RWPE2 (cell line): Measurements from ENCODE around the gene ATP6AP2.

Source experiments
- ATAC-seq: fragments of 200-7000 bp; cut with Tn5 transposase; 3 replicates; pipeline ENCODE4 v1.9.1; 2021; ENCODE audit warnings: low read depth
- DNase-seq: peaks from one replicate; pipeline ENCODE4 v3.0.0-alpha.2; 2020; ENCODE audit warnings: low spot score
- H3K27ac ChIP-seq: fragments of 450-650 bp; 2 replicates; pipeline ENCODE4 v1.5.1; 2017; ENCODE audit warnings: mild to moderate bottlenecking; ENCODE audit not compliant: poor library complexity, severe bottlenecking
- H3K27me3 ChIP-seq: fragments of 250-450 bp; sonication (Bioruptor Pico); 2 replicates; pipeline ENCODE4 v1.5.1; 2021; ENCODE audit warnings: mild to moderate bottlenecking, moderate library complexity; ENCODE audit not compliant: insufficient read depth, poor library complexity, severe bottlenecking
- H3K36me3 ChIP-seq: fragments of 250-450 bp; sonication (Bioruptor Pico); 2 replicates; pipeline ENCODE4 v1.5.1; 2020; ENCODE audit warnings: low read depth, mild to moderate bottlenecking, moderate library complexity
- H3K4me1 ChIP-seq: fragments of 250-450 bp; sonication (Bioruptor Pico); 2 replicates; pipeline ENCODE4 v1.5.1; 2021; ENCODE audit warnings: mild to moderate bottlenecking, moderate library complexity; ENCODE audit not compliant: insufficient read depth, poor library complexity, severe bottlenecking
- H3K4me3 ChIP-seq: fragments of 250-450 bp; sonication (Bioruptor Pico); 2 replicates; pipeline ENCODE4 v1.5.1; 2021; ENCODE audit warnings: mild to moderate bottlenecking, moderate library complexity; ENCODE audit not compliant: severe bottlenecking
- H3K9me3 ChIP-seq: fragments of 250-450 bp; sonication (Bioruptor Pico); 2 replicates; pipeline ENCODE4 v1.5.1; 2021; ENCODE audit warnings: mild to moderate bottlenecking, moderate library complexity; ENCODE audit not compliant: severe bottlenecking
- TF ChIP-seq, protein P1 (sequence below): fragments of 450-650 bp; IDR thresholded peaks from one replicate; pipeline ENCODE4 v1.5.1; 2017; ENCODE audit warnings: mild to moderate bottlenecking, moderate library complexity; ENCODE audit not compliant: poor library complexity, severe bottlenecking

ATP6AP2 gene

GRCh38 chrX:40580537-40581335, at the start of gene ATP6AP2:
TSS of gene ATP6AP2 (plus strand) at chrX:40580970. CDS start at chrX:40581066, 96 bp downstream.
- ATAC-seq (peak; percentile 98), DNase-seq (peak; percentile 87)
- Histone ChIP-seq H3K36me3 (no peaks in the 10 kb centered on the region), H3K27me3 (no peaks in the 10 kb centered on the region), H3K4me1 (no peaks in the 10 kb centered on the region), H3K27ac (peak within 1 kb of the TSS; percentile 45), H3K9me3 (no peaks in the 10 kb centered on the region), H3K4me3 (peak within 1 kb of the TSS; percentile 82)
- TF ChIP-seq, protein P1, sequence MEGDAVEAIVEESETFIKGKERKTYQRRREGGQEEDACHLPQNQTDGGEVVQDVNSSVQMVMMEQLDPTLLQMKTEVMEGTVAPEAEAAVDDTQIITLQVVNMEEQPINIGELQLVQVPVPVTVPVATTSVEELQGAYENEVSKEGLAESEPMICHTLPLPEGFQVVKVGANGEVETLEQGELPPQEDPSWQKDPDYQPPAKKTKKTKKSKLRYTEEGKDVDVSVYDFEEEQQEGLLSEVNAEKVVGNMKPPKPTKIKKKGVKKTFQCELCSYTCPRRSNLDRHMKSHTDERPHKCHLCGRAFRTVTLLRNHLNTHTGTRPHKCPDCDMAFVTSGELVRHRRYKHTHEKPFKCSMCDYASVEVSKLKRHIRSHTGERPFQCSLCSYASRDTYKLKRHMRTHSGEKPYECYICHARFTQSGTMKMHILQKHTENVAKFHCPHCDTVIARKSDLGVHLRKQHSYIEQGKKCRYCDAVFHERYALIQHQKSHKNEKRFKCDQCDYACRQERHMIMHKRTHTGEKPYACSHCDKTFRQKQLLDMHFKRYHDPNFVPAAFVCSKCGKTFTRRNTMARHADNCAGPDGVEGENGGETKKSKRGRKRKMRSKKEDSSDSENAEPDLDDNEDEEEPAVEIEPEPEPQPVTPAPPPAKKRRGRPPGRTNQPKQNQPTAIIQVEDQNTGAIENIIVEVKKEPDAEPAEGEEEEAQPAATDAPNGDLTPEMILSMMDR: no peak

DNA sequence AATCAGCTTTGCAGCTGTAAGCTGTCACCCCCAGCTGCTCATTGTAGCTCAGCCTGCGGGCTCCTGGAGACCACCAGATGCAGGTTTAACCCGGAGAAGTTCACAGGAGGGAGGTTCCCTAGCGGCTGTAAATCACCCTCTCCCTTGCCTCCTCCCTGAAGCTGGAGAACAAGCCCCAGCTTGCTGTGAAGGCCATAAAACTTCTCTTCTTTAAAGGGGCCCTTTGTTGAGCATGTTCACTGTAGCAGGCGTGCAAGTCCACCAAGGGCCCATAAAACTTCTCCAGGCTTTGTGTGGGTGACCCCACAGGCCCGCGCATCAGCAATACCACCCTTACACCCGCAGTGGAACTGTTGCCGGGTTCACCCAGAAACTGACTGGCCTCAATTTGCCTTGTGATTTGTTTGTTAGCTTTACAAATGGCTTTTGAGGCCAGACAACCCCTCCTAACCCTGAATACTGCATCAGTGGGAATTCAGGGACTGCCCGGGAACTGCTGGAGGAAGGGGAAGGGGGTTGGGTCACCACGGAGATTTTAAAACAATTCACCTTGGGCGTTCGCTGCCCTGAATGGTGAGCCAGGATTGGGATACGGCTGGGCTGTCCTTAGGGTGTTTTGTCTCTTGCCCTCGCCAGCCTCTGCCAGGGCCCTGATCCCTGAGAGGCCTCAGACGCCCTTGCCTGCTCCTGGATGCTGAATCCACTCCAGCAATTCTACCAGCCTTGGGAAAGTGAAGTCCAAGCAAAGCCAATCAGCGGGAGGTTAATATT, 49.5 kb upstream of the ATP6AP2 start:
- no peak overlapping the region for H3K4me3 ChIP-seq
- no peaks in the 10 kb centered on the region for H3K9me3 ChIP-seq
- no peak overlapping the region for H3K27ac ChIP-seq
- TF ChIP-seq, protein P1: no peak
- H3K27me3 ChIP-seq: no peaks in the 10 kb centered on the region
- DNase-seq (no peak), ATAC-seq (no peak)
- no peaks in the 10 kb centered on the region for H3K36me3 ChIP-seq
- H3K4me1 ChIP-seq: no peaks in the 10 kb centered on the region

DNA sequence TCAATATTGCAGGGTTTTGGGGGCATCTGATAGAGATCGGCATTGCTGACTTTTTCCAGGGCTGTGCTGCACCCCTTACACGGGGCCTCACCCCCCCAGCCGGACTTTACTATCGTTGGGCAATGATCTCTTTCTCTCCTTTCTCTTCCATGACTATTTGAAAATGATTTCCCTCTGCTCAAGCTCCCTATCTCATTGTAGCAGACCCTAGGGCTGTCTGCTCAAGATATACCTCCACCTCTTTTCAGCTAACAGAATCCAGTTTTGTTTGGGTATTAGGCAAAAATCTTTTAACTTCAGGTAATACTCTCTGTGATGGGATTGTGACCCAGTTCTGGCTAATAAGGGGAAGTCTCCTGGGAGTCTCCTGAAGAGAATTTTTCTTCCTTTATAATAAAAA, 43.5 kb upstream of the ATP6AP2 start:
- H3K36me3 ChIP-seq: no peaks in the 10 kb centered on the region
- no peak overlapping the region for H3K27ac ChIP-seq
- TF ChIP-seq, protein P1: no peak
- DNase-seq (no peak), ATAC-seq (no peak)
- no peaks in the 10 kb centered on the region for H3K27me3 ChIP-seq
- no peaks in the 10 kb centered on the region for H3K9me3 ChIP-seq
- no peaks in the 10 kb centered on the region for H3K4me1 ChIP-seq
- no peak overlapping the region for H3K4me3 ChIP-seq

DNA sequence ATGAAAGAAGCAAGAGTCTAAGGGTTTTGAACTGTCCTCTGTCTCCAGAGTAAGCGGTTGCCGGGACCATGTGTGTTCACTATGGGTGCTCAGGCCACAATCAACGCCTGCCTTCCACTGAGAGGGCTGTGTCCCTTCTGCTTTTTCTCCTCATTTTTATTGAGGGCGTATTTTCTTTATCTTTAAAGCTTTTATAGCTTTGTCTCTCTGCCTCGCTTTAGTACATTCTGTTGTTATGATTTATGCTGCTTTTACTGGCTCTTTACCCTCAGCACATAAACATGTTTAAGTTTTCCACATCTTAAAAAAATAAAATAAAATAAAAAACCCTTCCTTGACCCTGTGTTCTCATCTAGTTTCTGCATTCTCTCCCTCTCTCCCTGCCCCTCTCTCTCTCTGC, 42.4 kb upstream of the ATP6AP2 start:
- ATAC-seq (no peak), DNase-seq (no peak)
- TF ChIP-seq, protein P1: no peak
- no peaks in the 10 kb centered on the region for H3K4me1 ChIP-seq
- no peak overlapping the region for H3K27ac ChIP-seq
- H3K4me3 ChIP-seq: no peak overlapping the region
- H3K36me3 ChIP-seq: no peaks in the 10 kb centered on the region
- H3K27me3 ChIP-seq: no peaks in the 10 kb centered on the region
- H3K9me3 ChIP-seq: no peaks in the 10 kb centered on the region
